Vagina (tissue), 2 donors: ENCODE data around the gene CACTIN. TPM values are rescaled to one million over a fixed set of nuclear protein-coding genes. Genes with fewer than 3 reads are reported as not detected.

Experiments
- DNase-seq, 2 donors: peaks; one replicate each; pipeline ENCODE4 v3.0.0-alpha.2; 2017; ENCODE audit errors: extremely low spot score in 2 of 2
- H3K27ac ChIP-seq: fragments of 200-600 bp; sonication (generic); one replicate; pipeline ENCODE4 v1.5.1; 2019
- H3K27me3 ChIP-seq: fragments of 200-600 bp; sonication (generic); one replicate; pipeline ENCODE4 v1.5.1; 2019
- H3K36me3 ChIP-seq, 2 donors: fragments of 200-600 bp; sonication (generic); one replicate each; pipeline ENCODE4 v1.5.1; 2017 to 2019
- H3K4me1 ChIP-seq: fragments of 200-600 bp; sonication (generic); one replicate; pipeline ENCODE4 v1.5.1; 2019
- H3K4me3 ChIP-seq, 2 donors: fragments of 200-600 bp; sonication (generic); 1 replicate in 1 of 2; 2 replicates in 1 of 2; pipeline ENCODE4 v1.5.1; 2016 to 2019
- H3K9me3 ChIP-seq: fragments of 200-600 bp; sonication (generic); one replicate; pipeline ENCODE4 v1.5.1; 2019
- POLR2A ChIP-seq, 2 donors: fragments of 450-650 bp; IDR thresholded peaks; one replicate each; pipeline ENCODE4 v1.6.1; 2017; ENCODE audit warnings: antibody characterized with exemption in 2 of 2, mild to moderate bottlenecking in 2 of 2, moderate library complexity in 2 of 2
- POLR2AphosphoS5 ChIP-seq, 2 donors: sonication (generic); formaldehyde crosslinking; IDR thresholded peaks; one replicate each; pipeline ENCODE4 v1.9.0; 2017; ENCODE audit warnings: antibody characterized with exemption in 2 of 2, mild to moderate bottlenecking in 2 of 2, low read depth in 1 of 2; ENCODE audit not compliant: insufficient read depth in 1 of 2
- intact Hi-C: fragments of 100-400 bp; cut with DNase I; formaldehyde crosslinking; loops from one replicate; pipeline ENCODE4 v1.15.1; 2023
- total RNA-seq: library from RNA; depleted of rRNA; stranded (reverse); fragments of >200 nt; gene quantifications from one replicate; pipeline ENCODE4 v1.2.3, GENCODE V29; 2016
- TF ChIP-seq, protein P1 (sequence below), 3 experiments: fragments of 450-650 bp in 2 of 3; fragments of 200-600 bp in 1 of 3; sonication (generic) in 1 of 3; IDR thresholded peaks; one replicate each; pipeline ENCODE4 v1.5.1; 2017 to 2019; ENCODE audit warnings: antibody characterized with exemption in 3 of 3, mild to moderate bottlenecking in 2 of 3, moderate library complexity in 2 of 3

The CACTIN gene
- total RNA-seq, 1 donor from 2014 or later: 36.3 TPM

DNA sequence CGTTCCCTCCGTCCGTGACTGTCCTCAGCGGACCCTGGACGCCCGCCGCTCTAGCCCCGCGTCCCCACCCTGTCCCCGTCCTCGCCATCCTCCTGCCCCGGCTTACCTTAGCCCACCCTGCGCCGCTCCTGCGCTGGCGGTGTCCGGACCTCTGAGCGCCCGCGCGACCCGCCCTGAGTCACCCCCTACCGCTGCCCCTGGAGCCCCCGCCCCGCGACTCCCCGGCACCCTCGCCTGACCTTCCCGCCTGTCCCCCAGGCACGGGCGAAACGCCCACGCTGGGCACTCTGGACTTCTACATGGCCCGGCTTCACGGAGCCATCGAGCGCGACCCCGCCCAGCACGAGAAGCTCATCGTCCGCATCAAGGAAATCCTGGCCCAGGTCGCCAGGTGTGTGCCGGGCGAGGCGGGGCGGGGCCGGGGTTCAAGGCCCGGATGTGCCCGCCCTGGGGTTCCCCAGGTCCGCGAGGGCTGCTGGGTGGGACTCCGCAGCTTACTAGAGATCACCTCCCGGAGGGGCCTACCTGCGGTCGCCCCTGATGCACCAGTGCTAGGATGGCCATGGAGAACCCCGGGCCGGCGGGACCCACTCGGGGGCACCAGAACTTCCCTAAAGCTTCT lies 48.8 kb downstream of the CACTIN start:
- H3K4me1 ChIP-seq: peaks cover 27% of the 10 kb centered on the region
- intact Hi-C loops: loop anchor here (5.0 kb wide), 1 partner anchor 39 kb away; no protein-coding TSS in a partner anchor
- no peaks in the 10 kb centered on the region for H3K36me3 ChIP-seq
- DNase-seq: no peak
- H3K9me3 ChIP-seq: no peaks in the 10 kb centered on the region
- TF ChIP-seq, protein P1, sequence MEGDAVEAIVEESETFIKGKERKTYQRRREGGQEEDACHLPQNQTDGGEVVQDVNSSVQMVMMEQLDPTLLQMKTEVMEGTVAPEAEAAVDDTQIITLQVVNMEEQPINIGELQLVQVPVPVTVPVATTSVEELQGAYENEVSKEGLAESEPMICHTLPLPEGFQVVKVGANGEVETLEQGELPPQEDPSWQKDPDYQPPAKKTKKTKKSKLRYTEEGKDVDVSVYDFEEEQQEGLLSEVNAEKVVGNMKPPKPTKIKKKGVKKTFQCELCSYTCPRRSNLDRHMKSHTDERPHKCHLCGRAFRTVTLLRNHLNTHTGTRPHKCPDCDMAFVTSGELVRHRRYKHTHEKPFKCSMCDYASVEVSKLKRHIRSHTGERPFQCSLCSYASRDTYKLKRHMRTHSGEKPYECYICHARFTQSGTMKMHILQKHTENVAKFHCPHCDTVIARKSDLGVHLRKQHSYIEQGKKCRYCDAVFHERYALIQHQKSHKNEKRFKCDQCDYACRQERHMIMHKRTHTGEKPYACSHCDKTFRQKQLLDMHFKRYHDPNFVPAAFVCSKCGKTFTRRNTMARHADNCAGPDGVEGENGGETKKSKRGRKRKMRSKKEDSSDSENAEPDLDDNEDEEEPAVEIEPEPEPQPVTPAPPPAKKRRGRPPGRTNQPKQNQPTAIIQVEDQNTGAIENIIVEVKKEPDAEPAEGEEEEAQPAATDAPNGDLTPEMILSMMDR (IDR thresholded peaks at IDR 0.05): no peak
- TF ChIP-seq POLR2AphosphoS5 (IDR thresholded peaks at IDR 0.05; ENCODE audit: insufficient read depth in 1 of 2, low read depth in 1 of 2) (no peak), POLR2A (IDR thresholded peaks at IDR 0.05) (no peak)
- H3K4me3 ChIP-seq: no peak overlapping the region
- H3K27ac ChIP-seq: peak overlapping the region; percentile 54
- H3K27me3 ChIP-seq: no peaks in the 10 kb centered on the region

DNA sequence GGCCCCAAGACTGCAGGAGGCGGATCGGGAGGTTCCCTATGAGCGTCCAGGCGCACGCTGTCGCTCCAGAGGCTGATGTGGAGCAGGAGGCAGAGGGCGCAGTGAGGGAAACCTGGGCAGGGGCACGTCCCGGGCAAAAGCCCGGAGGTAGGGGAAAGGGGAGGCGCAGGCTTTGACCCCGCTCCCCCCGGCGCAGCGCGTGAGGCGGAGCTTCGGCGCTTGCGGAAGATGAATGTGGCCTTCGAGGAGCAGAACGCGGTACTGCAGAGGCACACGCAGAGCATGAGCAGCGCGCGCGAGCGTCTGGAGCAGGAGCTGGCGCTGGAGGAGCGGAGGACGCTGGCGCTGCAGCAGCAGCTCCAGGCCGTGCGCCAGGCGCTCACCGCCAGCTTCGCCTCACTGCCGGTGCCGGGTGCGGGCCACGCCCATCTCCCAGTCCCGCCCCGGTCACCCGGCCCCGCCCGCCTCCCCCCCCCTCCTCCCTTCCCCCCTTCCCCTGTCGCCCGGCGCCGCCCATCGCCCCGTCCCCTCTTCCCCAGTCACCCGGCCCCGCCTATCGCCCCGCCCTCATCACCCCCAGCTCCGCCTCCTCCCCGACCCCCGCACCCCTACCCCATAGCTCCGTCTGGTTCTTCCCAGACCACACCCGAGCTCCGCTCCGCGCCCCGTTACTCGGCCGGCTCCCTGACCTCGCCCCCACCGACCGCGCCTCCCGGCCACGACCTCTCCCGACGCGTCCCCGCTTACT lies 49.7 kb downstream of the CACTIN start:
- Histone ChIP-seq H3K4me1 (peaks cover 33% of the 10 kb centered on the region), H3K27ac (peak overlapping the region; percentile 54), H3K27me3 (no peaks in the 10 kb centered on the region), H3K9me3 (no peaks in the 10 kb centered on the region), H3K4me3 (peak overlapping the region; percentile 35 to 51), H3K36me3 (no peaks in the 10 kb centered on the region)
- TF ChIP-seq POLR2A (IDR thresholded peaks at IDR 0.05): no peak
- peak in 1 of 2 donors; percentile 45 for TF ChIP-seq POLR2AphosphoS5 (IDR thresholded peaks at IDR 0.05; ENCODE audit: insufficient read depth in 1 of 2, low read depth in 1 of 2)
- TF ChIP-seq, protein P1 (IDR thresholded peaks at IDR 0.05): no peak
- no peak for DNase-seq
- intact Hi-C loops: loop anchor here (5.0 kb wide), 1 partner anchor 40 kb away; no protein-coding TSS in a partner anchor

DNA sequence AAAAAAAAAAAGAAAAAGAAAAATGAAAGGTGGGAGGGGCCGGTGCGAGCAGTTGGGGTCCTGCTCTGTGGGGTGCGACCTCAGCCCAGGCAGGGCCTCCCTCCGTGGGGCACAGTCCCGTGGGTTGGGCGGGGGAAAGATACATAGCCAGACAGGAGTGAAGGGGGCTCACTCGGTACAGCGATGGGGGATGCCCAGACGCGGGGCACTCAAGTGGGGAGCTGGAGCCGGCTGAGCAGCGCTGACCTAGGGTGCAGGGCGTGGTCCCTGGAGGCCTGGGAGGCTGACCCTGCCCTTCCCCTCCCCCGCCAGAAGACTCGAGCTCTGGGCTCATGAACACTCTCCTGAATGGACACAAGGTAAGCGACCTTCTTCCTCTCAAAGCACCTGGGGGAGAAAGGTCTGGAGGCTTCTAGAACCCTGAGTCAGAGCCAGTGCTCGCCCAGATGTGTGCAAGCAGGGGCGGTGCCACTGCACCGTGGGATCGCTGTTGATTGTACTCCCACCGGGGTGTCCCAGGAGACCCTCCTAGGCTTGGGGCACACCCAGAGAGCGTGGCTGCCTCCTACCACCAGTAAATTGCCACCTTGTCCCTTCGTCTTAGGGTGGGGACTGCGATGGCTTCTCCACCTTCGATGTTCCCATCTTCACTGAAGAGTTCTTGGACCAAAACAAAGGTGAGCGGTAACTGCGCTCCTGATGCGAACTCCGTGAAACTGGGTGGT lies 50.5 kb downstream of the CACTIN start:
- DNase-seq: no peak
- Histone ChIP-seq H3K4me1 (peaks cover 34% of the 10 kb centered on the region), H3K27me3 (no peaks in the 10 kb centered on the region), H3K4me3 (peak overlapping the region; percentile 35 to 51), H3K9me3 (no peaks in the 10 kb centered on the region), H3K36me3 (no peaks in the 10 kb centered on the region), H3K27ac (peak overlapping the region; percentile 54)
- TF ChIP-seq, protein P1 (IDR thresholded peaks at IDR 0.05): no peak
- TF ChIP-seq POLR2A (IDR thresholded peaks at IDR 0.05): no peak
- intact Hi-C loops: loop anchor here (5.0 kb wide), 1 partner anchor 41 kb away; no protein-coding TSS in a partner anchor

DNA sequence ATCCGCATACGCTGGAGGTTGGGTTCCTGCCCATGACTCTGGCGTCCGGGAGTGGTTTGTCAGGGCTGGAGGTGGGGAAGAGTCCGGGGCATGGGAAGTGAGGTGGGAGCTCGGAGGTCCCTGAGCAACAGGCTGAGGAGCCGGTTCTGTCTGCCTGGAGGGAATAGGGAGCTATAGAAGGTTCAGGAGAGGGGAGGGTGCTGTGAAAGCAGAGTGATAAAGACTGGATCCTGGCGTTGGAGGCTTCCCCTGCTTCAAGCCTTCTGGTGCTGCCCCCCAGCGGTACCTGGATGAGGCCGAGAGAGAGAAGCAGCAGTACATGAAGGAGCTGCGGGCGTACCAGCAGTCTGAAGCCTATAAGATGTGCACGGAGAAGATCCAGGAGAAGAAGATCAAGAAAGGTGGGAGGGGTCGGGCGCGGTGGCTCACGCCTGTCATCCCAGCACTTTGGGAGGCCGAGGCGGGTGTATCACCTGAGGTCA lies 51.3 kb downstream of the CACTIN start:
- intact Hi-C loops: loop anchor here (5.0 kb wide), 1 partner anchor 42 kb away; no protein-coding TSS in a partner anchor
- Histone ChIP-seq H3K9me3 (no peaks in the 10 kb centered on the region), H3K27me3 (no peaks in the 10 kb centered on the region), H3K36me3 (no peaks in the 10 kb centered on the region), H3K4me3 (no peak overlapping the region), H3K27ac (no peak overlapping the region), H3K4me1 (peaks cover 34% of the 10 kb centered on the region)
- TF ChIP-seq POLR2AphosphoS5 (IDR thresholded peaks at IDR 0.05; ENCODE audit: insufficient read depth in 1 of 2, low read depth in 1 of 2) (no peak), POLR2A (IDR thresholded peaks at IDR 0.05) (no peak)
- TF ChIP-seq, protein P1 (IDR thresholded peaks at IDR 0.05): no peak
- no peak for DNase-seq
